Right renal cortex interstitium (tissue), 3 donors: ENCODE data around the gene PDE4B. TPM values are rescaled to one million over a fixed set of nuclear protein-coding genes. Genes with fewer than 3 reads are reported as not detected.

Source experiments
- DNase-seq, 3 donors: peaks; one replicate each; pipeline ENCODE4 v3.0.0-alpha.2; 2013; ENCODE audit warnings: low read depth in 3 of 3, low spot score in 2 of 3
- polyA plus RNA-seq, 3 donors: library from polyadenylated mRNA; unstranded; fragments of 120-200 nt; gene quantifications; one replicate each; pipeline ENCODE4 v1.2.1, GENCODE V29; 2013; ENCODE audit not compliant: insufficient read length in 3 of 3

Gene PDE4B
- polyA plus RNA-seq, 3 donors = 7.3 to 10.0 (median 10.0) TPM

DNA sequence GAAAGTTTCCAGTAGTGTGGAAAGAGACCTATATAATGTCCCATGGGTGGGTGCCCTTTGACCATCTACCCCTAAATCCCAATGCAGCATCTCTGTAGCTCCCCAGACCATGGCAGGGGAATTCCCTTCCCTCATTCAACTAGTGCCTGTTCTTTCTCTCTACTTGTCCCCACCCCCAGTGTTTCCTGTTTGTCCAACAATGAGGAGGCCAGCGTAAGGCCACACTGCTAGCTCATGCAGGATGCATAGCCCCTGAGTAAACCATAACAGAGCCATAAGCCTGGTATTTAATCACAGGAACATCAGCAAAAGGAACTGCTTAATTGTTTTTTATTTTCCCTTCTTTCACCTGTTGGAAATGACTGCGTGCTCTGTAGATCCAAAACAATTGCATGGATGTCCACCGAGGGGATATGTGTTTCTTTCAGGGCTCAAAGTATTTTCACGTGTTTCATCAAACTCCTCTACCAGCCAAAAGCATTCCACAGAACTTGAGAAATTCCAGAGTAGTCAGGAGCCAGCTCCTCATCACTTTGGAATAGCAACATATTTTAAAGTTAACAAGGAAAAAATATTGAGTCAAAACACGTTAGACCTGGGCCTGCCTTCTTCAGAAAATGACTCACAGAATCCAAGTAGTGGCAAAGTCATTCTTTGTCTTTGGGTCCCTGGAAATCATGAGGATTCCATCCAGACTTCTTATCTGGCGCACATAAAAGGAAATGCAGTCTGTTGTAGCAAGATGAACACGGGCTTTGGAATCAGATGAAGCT lies 578.7 kb downstream of the PDE4B start:
- DNase-seq = no peak

DNA sequence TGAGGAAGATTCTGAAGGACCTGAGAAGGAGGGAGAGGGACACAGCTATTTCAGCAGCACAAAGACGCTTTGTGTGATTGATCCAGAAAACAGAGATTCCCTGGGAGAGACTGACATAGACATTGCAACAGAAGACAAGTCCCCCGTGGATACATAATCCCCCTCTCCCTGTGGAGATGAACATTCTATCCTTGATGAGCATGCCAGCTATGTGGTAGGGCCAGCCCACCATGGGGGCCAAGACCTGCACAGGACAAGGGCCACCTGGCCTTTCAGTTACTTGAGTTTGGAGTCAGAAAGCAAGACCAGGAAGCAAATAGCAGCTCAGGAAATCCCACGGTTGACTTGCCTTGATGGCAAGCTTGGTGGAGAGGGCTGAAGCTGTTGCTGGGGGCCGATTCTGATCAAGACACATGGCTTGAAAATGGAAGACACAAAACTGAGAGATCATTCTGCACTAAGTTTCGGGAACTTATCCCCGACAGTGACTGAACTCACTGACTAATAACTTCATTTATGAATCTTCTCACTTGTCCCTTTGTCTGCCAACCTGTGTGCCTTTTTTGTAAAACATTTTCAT lies 579.9 kb downstream of the PDE4B start:
- DNase-seq = no peak

- no peak for DNase-seq
Measured at GRCh38 chr1:66373157-66373591, 580.5 kb downstream of the PDE4B start.

- DNase-seq = no peak
Measured at GRCh38 chr1:66374148-66374547, 581.5 kb downstream of the PDE4B start.

DNA sequence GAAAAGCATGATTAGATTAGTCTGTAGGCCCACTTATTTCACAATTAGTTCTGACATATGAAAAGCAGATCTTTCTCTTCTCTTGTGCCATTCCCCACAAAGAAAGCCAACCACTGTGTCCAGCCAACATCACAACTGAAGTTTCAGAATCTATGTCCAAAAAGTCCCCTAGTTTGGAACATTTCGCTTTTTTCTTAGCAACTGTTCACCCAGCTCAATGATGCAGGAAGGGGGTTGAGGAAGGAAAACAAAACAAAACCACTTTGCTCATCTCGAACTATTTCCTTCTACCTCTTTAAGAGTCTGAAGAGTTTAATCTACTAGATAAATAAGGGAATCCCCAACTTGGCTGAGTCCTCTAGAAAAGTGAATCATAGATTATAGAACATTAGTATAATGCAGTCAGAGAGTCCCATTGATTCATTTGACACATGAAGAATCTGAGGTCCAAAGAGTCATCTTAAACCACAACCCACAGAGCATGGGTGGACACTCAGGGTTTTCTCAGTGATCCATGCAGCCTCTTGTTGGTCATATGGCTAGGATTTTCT lies 581.9 kb downstream of the PDE4B start:
- DNase-seq = no peak

- no peak for DNase-seq
Measured at GRCh38 chr1:66375125-66375524, 582.4 kb downstream of the PDE4B start.

DNA sequence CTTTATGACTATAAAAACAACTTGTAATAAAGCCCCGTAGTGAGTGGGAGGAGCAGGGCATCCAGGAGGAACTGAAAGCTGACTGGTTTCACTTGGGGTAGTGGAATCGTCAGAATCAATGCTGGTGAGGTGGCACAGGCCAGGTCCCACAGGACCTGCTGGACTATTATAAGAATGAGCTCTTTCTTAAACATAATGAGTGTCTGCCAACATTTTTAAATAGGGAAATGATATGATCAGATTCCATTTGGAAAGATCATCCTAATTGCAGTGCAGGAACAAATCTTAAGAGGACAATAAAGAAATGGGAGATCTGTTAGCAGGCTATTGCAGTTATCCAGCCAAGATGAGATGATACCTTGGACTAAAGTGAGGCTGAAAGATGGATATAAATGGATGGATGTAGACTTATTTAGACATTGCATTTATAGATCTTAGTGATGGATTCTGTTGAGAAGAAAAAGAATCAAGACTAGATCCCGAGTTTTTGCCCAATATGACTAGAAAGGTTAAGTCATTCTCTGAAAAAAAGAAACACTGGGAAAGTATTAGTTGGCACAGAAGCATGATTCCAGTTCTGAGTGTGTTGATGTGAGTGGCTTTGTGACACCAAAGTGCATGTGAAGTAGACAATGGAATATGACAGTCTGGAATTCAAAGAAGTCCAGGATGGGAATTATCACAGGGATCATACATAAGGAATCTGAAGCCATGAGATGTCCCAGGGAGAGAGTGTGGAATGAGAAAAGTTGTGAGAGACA lies 587.9 kb downstream of the PDE4B start:
- DNase-seq = no peak

DNA sequence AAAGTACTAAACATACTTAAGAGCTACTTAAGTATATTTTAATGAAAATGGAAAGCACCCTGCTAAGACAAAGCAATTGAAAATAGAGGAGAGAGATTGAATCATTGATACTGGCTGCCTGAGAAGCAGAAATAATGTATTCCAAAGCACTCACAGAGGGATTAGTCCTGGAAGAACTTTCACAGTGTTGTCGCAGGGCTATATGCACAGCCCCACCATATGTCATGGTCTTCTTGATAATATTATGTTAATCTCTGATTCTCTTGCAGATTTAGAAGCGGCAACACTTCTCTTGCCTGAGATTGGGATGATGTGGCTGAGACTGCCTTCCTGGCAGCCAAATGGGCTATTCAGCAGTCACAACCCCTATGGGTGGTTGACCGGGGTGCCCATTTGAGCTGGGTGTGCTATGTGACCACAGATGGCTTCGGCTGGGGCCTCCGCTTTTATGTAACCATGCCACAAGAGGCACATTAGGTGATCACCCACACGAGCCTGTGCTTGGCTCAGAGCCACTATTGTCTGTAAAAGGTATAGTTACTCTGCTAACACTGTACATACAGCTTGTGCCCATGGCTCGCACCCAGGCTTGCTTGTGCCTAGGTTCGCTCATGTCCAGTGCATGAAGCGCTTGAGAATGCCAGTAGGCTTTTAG lies 589.1 kb downstream of the PDE4B start:
- no peak for DNase-seq

GRCh38 chr1:66383168-66383567 lies 590.5 kb downstream of the PDE4B start:
- DNase-seq = no peak

DNA sequence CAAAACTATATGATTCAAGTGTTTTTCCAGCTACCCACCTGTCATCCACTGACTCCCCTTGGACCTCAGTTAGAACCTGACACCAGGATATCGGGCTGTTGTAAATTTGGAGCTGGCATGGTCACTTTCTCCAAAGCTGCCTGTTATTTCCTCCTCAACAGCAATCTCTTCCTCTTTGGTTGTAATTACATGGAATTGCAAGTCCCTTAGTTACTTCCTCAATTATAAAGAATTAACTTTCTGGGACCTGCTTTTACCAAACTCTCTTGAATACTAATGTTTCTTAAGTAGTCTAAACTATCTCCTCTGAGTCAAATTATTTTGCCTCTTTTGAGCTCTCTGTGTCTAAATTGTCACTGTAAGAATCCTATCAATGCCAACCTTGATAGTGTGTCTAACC lies 590.9 kb downstream of the PDE4B start:
- no peak for DNase-seq

DNA sequence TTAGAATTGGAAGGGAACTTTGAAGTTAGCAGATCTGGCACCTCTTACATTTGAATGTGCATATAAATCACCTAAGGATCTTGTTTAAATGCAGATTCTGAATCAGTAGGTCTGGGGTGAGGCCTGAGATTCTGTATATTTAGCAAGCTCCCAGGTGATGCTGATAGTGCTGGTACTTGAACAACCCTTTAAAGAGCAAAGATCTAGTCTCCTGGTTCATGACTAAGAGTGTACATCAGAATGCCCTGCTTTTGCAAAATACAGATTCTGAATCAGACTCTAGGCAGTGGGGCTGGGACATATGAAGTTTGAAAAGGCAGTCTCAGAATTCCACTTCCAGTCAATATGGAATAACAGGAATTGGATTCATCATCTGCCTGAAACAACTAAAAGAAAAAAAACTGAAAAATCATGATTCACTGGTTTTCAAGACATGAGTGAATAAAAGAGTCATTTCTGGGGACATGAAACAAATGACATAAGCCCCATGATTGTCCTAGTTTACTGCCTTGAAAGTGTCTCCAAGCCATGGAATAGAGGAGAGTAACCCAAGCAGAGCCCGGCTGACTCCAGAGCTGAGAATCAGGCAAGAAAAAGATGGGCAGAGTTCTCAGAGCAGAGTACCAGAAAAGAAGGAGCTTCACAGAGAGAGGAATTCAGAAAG lies 591.7 kb downstream of the PDE4B start:
- no peak for DNase-seq

DNA sequence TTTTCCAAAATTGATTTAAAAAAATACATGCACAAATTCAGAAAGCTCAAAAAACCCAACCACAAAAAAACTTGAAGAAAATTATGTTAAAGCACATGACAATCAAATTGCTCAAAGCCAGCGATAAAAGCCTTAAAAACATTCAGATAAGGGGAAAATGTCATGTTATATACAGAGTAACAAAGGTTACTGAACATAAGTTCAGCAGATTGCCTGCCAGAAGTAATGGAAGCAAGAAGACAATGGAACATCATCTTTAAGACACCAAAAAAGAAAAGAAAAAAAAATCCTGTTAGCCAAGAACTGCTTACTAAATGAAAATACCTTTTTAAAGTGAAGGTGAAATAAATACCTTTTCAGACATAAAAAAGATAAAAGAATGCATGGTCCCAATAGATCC lies 594.0 kb downstream of the PDE4B start:
- no peak for DNase-seq

DNA sequence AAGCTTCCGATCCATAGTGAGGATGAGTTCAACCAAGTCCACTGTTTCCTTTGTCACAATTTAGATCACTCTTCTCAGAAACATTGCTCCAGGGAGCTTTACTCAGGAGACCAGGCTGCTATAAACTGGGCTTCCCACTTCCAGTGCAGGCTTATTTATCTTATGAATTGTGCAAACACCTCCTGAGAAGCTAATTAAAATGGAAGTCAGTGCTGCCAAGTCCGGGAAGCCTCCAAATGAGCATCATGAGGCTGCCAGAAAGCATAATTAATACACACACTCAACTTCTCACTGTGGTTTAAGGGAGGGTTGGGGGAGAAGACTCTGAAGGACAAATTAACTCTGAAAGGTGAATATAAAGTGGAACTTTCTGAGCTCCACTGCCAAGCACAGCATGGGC lies 596.2 kb downstream of the PDE4B start:
- DNase-seq = no peak

GRCh38 chr1:66393586-66394287 lies 601.0 kb downstream of the PDE4B start:
- no peak for DNase-seq

DNA sequence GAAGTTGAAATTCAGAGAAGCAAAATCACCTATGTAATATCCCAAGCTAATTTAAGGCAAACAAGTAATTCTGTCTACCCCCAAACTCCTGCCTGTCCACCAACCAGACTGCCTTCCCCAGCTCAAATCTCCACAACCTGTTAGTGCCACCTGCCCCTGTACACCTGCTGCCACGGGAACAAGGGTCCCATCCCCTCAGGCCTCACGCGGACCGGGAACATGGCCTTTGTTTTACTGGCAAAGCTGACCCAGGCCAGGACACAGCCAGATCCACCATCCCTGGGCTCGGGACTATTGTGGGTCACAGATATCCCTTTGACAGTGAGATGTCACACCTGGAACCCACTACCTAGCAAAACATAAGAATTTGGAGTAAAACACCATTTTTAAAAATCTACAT lies 601.9 kb downstream of the PDE4B start:
- DNase-seq = no peak

GRCh38 chr1:66395202-66396061 lies 602.7 kb downstream of the PDE4B start:
- no peak for DNase-seq

GRCh38 chr1:66396212-66396890 lies 603.7 kb downstream of the PDE4B start:
- no peak for DNase-seq

- no peak for DNase-seq
Measured at GRCh38 chr1:66397192-66397591, 604.5 kb downstream of the PDE4B start.
